ENCODE results near the gene POR.
"Not testable (repeated sequence)": the region's sequence is repeated elsewhere in the genome, so short reads cannot be mapped to it uniquely, and the experiment has no call there.

Gene POR

DNA sequence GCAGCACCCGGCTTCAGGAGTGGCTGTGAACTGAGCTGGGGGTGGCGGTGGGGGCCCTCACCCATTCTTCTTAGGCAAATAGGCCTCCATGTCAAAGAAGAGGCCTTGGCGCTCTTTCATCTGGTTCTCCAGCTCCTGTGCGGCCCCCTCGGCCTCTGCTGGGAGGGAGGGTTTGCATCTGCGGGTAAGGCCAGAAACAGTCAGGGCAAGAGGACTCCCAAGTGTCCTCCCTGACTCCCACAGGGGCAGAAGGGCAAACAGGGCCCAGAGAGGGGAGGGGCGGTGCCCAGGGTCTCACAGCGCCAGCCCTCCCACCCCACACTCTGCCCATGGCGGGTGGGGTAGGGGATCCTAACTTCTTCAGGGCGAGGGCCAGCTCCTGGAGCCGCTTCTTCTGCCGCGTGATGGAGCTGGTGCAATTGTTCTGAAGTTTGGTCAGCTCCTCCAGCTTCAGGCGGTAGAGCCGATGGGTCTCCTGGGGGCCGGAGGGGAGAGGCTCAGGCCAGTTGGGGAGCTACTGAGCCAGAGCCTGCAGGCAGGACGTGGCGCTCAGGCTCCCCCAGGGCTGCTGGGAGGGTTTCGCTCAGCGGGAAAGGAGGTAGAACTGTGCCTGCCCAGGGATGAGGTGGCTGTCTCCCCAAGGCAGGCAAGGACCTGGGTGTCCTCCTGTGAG, 77.3 kb downstream of the POR start:
- DNase-seq (ENCODE audit: low spot score): no peak

DNA sequence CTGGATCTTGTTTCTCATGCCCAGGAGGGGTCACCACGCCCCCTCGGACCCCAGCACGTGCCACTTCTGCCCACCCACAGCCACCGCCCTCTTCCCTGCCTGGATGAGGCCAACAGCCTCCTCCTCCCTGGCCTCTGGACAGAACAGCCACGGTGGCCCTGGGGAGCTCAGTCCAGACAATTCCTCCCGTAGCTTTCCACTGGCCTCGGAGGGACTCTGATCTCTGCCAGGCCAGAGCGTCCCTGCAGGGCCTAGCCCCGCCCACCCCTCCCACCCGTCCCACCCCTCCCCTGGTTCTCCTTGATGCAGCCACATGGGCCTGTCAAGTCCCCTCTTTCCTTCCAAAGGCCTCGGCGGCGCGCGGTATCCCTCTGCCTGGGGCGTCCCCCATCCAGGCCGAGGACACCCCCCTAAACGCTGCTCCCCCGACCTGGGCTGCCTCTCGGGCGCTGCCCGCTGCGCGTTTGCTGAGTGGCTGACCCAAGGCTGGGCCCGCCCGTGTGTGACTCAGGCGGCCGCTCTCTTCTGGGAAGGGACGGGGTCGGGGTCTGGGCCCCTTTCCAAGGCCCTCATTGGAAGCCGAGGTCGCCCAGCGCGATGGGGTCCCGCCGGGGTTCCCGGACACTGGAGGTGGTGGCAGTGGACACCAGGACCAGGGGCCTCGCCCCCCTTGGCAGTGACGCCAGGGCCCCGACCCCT, 78.9 kb downstream of the POR start:
- peak; percentile 44 for DNase-seq (ENCODE audit: low spot score)

DNA sequence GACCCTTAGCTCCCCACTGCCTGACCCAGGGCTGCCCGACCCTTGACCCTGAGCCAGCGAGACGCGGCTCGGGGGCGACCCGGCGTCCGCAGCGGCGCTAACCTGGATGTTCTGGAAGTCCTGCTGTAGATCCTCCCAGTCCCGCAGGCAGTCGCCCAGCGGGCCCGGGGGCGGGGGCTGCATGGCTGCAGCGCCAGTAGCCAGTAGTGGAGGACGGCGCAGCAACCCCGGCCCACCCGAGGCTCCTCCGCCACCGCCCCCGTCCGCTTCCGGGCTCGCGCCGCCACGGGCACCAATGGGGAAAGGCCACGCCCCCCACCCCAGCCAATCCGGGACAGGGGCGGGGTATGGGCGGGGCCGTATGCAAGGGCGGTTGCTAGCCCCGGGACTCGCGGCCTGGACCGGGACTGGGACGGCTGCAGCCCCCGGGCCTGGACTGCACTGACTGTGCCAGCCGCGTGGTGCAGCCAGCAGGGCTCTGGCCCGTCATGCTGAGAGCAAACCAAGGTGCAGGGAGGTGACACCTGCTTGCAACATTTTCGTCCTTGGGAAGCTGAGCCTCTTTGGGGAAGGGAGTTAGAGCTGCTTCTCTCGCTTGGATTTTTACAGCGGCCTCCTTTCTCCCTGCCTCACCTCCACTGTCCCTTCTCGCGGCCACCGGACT, 79.6 kb downstream of the POR start, which contains the start of gene TMEM120A:
TMEM120A (minus strand) TSS at position 208 of the 664 bp plus-strand sequence; CDS start at position 183, 25 bp downstream.
- peak; percentile 97 for DNase-seq (ENCODE audit: low spot score)

DNA sequence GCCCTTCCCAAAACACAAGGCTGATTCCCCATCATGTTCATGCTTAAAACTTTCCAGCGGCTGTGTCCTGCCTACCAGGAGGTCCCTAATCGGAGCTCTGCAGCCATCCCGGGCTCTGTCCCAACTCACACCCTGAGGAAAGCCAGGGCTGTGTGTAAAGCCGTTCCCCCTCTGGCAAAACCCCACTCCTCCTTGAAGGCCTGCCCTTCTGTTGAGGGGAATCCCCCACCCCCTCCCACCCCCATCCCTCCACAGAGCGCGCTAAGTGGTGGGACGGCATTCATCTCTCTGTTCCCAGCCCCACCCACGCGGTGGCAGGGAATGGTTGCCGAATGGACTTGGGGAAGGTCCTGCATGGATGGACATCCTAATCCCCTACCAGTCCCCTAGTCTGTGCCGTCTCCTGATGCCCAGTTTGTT, 80.1 kb downstream of the POR start:
- DNase-seq (ENCODE audit: low spot score): no peak

DNA sequence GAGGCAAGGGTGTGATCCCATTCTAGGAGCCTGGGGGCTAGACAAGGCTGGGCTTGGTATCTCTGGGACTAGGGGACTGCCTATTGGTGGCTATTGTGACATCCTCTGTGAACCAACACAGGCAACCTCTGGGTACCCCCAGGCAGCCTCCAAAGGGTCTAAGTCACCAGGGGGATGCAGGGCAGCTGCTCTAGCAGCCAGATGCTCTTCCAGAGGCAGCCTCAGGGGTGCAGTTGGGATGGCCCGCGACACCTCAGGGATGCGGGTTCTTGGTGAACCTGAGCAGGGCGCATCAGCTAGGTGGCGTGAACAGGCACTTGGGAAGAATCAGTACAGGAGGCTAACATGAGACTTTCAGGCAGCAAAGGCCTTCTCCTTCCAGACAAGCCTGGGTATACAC, 81.0 kb downstream of the POR start:
- no peak for DNase-seq (ENCODE audit: low spot score)

DNA sequence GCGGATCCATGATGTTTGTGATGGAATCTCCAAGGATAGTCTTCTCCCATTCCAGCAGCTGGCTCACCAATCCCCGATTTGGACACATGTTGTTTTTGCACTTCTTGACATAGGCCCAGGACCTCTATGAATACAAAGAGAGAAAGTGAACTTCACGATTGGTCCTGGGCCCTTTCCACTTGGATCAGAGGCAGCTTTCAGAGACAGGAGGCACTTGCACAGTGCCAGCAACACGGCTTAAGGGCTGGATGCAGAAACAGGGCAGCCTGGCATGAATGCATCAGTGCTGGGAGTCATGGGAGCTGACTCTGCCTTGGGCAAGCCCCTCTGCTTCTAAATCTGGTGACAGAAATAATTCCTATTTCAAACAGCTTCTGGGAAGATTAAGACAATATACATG, 81.5 kb downstream of the POR start:
- DNase-seq (ENCODE audit: low spot score): no peak

DNA sequence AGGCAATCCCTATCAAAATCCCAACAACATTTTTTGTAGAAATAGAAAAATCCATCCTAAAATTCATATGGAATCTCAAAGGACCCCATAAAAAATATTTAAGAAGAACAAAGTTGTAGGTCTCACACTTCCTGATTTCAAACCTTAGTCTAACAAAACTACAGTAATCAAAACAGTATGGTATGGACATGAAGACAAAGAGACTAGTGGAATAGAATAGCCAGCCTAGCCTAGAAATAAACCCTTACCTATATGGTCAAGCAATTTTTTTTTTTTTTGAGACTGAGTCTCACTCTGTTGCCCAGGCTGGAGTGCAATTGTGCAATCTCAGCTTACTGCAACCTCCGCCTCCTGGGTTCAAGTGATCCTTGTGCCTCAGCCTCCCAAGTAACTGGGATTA, 83.1 kb downstream of the POR start:
- DNase-seq (ENCODE audit: low spot score): no peak

DNA sequence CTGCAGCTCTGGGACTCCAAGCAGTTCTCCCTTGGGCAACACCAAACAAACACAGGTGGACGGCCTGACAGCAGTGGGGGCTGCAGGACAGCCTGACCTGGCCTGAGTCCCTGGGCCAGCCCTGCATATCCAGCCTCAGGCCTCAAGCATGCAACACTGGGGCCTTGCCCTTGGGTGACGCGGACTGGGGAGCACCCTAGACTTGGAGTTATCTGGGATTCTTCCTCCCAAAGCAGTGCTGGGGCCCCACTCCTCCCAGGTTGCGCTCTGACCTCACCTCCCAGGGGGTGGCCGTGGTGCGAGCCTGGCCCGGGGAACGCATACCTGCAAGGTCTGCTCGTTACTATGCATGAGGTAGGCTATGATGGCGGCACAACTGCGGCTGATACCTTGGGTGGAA, 85.6 kb downstream of the POR start:
- DNase-seq (ENCODE audit: low spot score): no peak

DNA sequence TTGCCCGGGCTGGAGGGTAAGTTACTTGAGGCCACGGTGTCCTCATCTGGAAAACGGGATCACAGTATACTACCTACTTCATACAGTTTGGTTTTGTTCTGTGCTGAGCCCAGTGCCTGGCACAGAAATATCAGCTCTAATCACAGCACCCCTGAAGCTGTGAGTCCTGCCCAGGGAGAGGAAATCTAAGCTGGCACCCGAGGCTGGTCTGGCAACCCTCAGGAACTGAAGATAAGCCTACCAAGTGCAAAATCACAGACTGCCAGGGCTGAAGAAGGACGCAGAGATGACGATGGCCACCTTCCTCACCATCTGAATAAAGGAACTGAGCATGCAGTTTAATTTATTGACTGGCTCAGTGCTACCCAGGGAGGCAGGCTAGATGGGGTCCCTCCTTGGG, 87.2 kb downstream of the POR start:
- no peak for DNase-seq (ENCODE audit: low spot score)

DNA sequence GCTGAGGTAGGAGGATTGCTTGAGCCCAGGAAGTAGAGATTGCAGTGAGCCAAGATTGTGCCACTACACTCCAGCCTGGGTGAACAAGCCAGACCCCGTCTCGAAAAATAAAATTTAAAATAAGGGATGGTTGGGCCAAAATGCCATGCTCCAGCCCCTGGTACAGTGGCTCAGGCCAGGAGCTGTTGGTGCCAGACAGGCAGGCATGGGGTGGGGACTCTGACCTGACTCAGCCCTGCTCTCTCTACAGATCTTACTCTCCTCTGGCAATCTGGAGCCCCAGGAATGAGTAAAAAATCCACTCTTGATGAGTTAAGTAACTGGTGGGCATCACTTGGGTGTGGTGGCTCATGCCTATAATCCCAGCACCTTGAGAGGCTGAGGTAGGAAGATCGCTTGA, 87.9 kb downstream of the POR start:
- no peak for DNase-seq (ENCODE audit: low spot score)

DNA sequence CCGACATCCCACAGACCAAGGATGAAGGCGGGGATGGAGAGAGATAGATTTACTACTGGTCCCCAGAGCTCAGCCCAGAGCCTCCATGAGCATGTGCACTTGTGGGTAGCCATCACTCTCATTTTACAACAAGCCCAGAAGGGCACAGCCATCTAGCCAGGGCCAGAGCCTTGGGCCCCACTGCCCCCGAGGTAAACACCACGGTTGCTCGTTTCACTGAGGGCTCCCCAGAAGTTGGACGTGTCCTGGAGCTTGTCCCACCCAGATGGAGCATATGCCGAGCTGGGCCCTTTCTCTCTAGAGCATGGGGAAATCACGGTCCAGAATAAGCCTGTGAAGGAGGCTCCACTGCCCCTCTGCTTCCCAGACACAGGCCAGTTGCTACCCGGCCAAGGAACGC, 88.4 kb downstream of the POR start:
- no peak for DNase-seq (ENCODE audit: low spot score)

DNA sequence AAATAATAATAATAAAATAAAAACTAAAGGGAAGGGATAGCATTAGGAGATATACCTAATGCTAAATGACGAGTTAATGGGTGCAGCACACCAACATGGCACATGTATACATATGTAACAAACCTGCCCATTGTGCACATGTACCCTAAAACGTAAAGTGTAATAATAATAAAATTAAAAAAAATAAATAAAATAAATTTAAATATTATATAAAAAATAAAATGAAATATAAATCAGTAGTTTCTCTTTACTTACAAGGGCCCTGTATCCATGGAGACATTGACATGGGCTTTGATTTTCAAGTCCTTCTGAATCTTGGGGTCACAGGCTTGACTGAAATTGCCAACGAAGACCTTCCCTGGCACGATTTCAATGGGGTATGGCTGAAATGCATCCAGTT, 90.0 kb downstream of the POR start:
- not testable (repeated sequence) for DNase-seq (ENCODE audit: low spot score)

DNA sequence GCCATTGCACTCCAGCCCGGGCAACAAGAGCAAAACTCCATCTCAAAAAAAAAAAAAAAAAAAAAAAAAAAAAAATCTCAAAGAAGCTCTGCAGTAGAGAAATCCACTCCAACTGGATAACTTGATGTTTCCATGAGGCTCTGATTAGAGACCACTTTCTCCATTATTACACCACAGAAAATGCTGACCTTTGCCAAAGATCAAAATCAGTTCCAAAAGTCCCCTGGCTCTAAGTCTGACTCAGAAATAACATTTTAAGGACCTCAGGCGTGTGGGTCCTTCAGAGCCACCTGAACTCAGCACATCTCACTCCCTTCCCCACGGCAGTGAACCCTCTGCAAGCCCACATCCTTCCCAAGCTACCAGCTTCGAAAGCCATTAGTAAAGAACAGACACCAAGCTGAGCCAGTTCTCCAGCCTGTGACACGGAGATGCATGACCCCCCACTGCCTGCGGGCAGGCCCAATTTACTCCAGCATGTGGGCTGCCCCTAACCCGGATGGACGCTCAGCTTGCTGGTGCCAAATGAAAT, 93.3 kb downstream of the POR start:
- no peak for DNase-seq (ENCODE audit: low spot score)

DNA sequence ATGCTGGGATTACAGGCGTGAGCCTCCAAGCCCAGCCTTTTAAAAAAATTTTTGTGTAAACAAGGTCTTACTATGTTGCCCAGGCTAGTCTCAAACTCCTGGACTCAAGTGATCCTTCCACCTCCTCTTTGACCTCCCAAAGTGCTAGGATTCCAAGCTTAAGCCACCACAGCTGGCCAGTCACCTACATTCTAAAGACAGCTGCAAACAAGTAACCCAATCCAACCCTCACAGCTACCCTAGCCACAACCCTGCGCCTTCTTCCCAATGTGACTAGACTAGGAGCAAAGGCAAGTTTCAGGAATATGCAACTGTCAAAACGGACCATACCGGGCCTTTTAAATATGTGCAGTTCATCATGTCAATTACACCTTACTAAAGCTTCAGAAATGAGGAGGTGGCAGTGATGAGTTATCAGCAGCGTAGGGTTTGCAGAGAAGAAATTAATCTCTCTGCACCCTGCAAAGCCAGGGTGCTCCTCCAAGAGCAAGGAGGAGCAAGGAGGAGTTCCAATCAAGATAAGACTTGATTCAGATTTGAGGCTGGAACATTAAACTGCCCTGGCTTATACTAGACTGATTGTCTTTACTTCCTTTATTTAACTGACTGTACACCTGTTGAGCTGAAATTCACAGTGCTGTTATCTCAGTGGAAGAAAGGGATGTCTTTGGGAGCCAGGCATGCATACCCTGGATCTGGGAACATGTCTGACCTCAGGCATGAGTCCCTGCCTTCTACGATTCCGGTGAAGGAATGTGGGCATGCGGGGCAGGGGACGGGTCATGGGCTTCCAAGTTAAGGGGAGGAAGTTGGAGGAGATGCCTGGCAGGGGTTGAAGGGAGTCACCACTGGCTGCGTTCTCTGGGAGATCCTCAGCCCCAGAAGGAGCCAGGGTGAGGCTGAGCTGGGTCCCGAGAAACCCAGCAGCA, 95.0 kb downstream of the POR start:
- DNase-seq (ENCODE audit: low spot score): no peak

DNA sequence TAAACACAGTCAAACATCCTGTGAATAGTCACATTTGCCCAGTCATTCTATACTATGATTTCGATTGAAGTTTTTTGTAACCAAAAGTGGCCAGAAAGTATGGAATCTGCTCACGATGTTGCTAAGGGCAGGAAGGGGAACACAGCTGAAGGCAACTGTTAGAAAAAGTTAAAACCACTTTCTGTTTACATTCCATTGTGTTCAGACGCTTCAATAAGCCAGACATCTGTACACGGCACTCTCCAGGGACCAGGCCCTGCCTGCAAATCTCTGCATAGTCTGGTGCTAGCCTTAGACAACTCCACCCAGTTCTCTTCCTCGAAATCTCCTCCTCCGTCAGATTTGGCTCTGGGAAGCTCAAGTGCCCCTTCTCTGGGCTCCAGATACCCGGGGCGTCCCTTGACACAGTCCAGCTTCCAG, 96.5 kb downstream of the POR start:
- no peak for DNase-seq (ENCODE audit: low spot score)

DNA sequence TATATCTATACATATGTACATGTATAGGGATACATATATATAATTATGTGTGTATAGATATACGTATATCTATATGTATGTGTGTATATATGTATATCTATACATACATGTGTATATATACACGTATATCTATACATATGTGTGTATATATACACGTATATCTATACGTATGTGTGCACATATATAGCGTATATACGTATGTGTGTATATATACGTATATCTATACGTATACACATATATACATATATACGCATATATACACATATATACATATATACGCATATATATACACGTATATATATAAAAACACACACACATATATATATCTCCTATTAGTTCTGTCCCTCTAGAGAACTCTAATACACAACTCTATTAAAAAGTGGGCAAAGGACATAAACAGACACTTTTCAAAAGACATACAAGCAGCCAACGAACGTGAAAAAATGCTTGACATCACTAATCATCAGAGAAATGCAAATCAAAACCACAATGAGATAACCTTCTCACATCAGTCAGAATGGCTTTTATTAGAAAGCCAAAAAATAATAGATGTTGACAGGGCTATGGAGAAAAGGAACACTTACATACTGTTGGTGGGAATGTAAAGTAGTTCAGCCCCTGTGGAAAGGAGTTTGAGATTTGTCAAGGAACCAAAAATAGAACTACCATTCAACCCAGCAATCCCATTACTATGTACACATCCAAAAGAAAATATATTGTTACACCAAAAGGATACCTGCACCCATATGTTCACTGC, 101.4 kb downstream of the POR start:
- DNase-seq (ENCODE audit: low spot score): no peak

DNA sequence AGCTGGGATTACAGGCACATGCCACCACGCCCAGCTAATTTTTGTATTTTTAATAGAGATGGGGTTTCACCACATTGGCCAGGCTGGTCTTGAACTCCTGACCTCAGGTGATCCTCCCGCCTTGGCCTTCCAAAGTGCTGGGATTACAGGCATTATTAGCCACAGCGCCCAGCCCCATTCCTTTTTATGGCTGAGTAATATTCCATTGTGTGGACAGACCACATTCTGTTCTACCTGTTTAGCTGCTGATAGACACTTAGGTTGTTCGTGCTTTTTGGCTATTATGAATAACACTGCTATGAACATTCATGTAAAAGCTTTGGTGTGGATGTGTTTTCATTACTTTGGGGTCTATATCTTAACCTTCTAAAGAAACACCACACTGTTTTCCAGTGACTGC, 103.6 kb downstream of the POR start:
- DNase-seq (ENCODE audit: low spot score): not testable (repeated sequence)

DNA sequence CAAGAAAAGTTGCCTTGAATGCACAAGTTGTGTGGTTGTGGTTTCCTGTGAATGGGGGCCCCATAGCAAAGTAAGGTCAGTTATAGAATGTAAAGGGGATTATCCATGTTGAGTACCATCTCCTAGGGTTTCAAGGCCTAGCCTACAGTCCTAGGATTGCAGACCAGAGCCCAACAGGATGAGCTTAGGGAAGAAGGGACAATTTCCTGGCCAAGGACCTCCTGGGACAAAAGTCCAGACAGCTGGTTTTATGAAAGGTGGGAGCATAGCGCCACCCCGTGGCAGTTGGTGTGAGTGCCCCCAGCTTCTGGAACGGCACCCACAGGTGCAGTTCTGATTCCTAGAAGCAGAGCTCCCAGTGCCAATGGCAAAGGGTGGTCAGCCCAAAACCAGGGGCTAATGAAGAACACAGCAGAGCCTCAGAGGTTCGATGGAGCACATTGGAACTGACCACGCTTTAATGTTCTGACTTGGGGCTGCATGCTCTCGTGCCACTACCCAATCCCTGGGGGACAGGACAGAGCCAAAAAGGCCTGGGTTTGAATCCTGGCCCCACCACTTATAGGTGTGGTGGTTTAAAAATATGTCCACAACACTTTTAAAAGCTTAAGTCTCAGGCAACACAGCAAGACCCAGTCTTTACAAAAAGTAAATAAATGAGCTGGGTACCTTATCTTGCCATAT, 105.2 kb downstream of the POR start:
- DNase-seq (ENCODE audit: low spot score): peak; percentile 48

DNA sequence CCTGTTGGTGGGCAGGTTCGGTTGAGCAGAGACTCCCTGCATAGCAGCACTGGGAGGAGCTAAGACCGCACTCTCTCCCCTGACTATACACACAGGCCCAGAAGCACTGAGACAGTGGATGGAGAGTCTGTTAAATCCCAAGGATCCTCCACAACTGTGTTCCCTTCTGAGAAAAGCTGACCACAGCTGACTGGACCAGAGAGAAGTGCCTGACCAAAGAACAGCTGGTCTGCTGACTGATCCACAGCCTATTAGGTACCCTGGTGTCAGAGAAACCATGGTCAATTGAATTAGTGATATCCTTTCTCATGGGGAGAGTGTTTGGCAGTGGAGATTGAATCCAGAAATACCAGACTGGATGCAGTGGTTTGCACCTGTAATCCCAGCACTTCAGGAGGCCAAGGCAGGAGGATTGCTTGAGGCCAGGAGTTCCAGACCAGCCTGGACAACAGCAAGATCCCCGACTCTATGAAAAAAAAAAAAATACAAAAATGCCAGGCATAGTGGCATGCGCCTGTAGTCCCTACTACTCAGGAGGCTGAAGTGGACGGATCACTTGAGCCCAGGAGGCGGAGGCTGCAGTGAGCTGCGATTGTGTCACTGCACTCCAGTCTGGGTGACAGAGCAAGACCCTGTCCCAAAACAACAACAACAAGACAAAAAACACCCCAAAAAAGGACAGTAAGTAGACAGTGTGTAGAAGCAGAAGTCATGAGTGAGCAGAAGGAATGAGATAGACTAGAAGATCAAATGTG, 107.2 kb downstream of the POR start:
- no peak for DNase-seq (ENCODE audit: low spot score)

DNA sequence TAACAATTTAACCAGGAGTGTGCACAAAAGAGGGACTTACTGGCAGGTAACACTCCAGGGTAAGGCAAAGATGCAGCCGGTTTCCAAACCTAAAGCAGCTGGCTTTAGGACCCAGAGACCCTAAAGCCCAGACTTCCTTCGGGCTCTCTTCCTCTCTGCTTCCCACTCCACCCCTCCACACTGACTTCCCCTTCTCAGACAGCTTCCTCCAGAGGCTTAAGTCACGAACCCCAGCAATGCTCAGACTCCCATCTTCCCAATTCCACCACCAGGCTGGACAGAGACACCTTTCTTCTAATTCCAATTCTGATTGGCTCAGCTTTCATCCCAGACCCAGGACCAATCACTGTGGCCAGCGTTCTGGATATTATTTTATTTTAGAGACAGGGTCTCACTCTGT, 108.0 kb downstream of the POR start:
- no peak for DNase-seq (ENCODE audit: low spot score)
